H9 (cell line): ENCODE data around the gene GPR180. TPM values are rescaled to one million over a fixed set of nuclear protein-coding genes. Genes with fewer than 3 reads are reported as not detected.

Experiments
- DNase-seq: peaks from one replicate; pipeline ENCODE4 v3.0.0-alpha.2; 2017
- H2AFZ ChIP-seq: one replicate; pipeline ENCODE4 v1.6.1; 2013; ENCODE audit warnings: mild to moderate bottlenecking, low read length, control low read depth, moderate library complexity
- H2AK5ac ChIP-seq: 2 replicates; pipeline ENCODE4 v1.6.1; 2013; ENCODE audit warnings: low read length, control low read depth, mixed read lengths; ENCODE audit not compliant: insufficient read length
- H2BK120ac ChIP-seq: one replicate; pipeline ENCODE4 v1.6.1; 2013; ENCODE audit warnings: low read depth, mild to moderate bottlenecking, low read length, control low read depth, inconsistent platforms; ENCODE audit not compliant: poor library complexity, severe bottlenecking
- H2BK12ac ChIP-seq: 2 replicates; pipeline ENCODE4 v1.6.1; 2013; ENCODE audit warnings: low read length, control low read depth, mixed read lengths, low read depth; ENCODE audit not compliant: insufficient read length
- H2BK15ac ChIP-seq: 2 replicates; pipeline ENCODE4 v1.6.1; 2013; ENCODE audit warnings: low read depth, low read length, control low read depth
- H2BK20ac ChIP-seq: one replicate; pipeline ENCODE4 v1.6.1; 2013; ENCODE audit warnings: low read depth, mild to moderate bottlenecking, low read length, control low read depth, inconsistent platforms; ENCODE audit not compliant: poor library complexity, severe bottlenecking
- H2BK5ac ChIP-seq: 2 replicates; pipeline ENCODE4 v1.6.1; 2013; ENCODE audit warnings: low read length, control low read depth, mixed read lengths; ENCODE audit not compliant: insufficient read length
- H3K14ac ChIP-seq: 2 replicates; pipeline ENCODE4 v1.6.1; 2013; ENCODE audit warnings: low read length, control low read depth; ENCODE audit not compliant: insufficient read depth
- H3K18ac ChIP-seq: 2 replicates; pipeline ENCODE4 v1.6.1; 2013; ENCODE audit warnings: low read depth, mild to moderate bottlenecking, mixed read lengths, low read length, control low read depth; ENCODE audit not compliant: insufficient read length
- H3K23ac ChIP-seq: 2 replicates; pipeline ENCODE4 v1.6.1; 2013; ENCODE audit warnings: low read length, control low read depth, mixed read lengths, low read depth; ENCODE audit not compliant: insufficient read length
- H3K23me2 ChIP-seq: 2 replicates; pipeline ENCODE4 v1.6.1; 2013; ENCODE audit warnings: low read depth, mild to moderate bottlenecking, mixed read lengths, low read length, control low read depth; ENCODE audit not compliant: insufficient read length, poor library complexity, severe bottlenecking
- H3K27ac ChIP-seq: 2 replicates; pipeline ENCODE4 v1.5.1; 2013; ENCODE audit warnings: low read length, control low read depth, mixed read lengths, low read depth; ENCODE audit not compliant: insufficient read length
- H3K27me3 ChIP-seq: 2 replicates; pipeline ENCODE4 v1.6.1; 2013; ENCODE audit warnings: low read length, control low read depth, inconsistent platforms; ENCODE audit not compliant: insufficient read depth
- H3K4ac ChIP-seq: 2 replicates; pipeline ENCODE4 v1.6.1; 2013; ENCODE audit warnings: low read depth, mild to moderate bottlenecking, control low read depth, inconsistent platforms, low read length, moderate library complexity
- H3K4me1 ChIP-seq: 2 replicates; pipeline ENCODE4 v1.6.1; 2013; ENCODE audit warnings: low read length, control low read depth, inconsistent platforms; ENCODE audit not compliant: insufficient read depth
- H3K4me2 ChIP-seq: 2 replicates; pipeline ENCODE4 v1.6.1; 2013; ENCODE audit warnings: low read length, control low read depth, mixed read lengths; ENCODE audit not compliant: insufficient read length, insufficient read depth
- H3K56ac ChIP-seq: 2 replicates; pipeline ENCODE4 v1.6.1; 2013; ENCODE audit warnings: low read depth, mild to moderate bottlenecking, mixed read lengths, low read length, control low read depth; ENCODE audit not compliant: insufficient read length
- H3K79me1 ChIP-seq: 2 replicates; pipeline ENCODE4 v1.6.1; 2013; ENCODE audit warnings: low read depth, mild to moderate bottlenecking, moderate library complexity, low read length, control low read depth, inconsistent platforms; ENCODE audit not compliant: insufficient read depth, poor library complexity, severe bottlenecking
- H3K79me2 ChIP-seq: 2 replicates; pipeline ENCODE4 v1.6.1; 2013; ENCODE audit warnings: low read length, control low read depth, inconsistent platforms; ENCODE audit not compliant: insufficient read depth
- H3K9ac ChIP-seq: 2 replicates; pipeline ENCODE4 v1.6.1; 2013; ENCODE audit warnings: low read length, control low read depth, mixed read lengths; ENCODE audit not compliant: insufficient read length; ENCODE audit errors: extremely low read depth
- H3K9me3 ChIP-seq: one replicate; pipeline ENCODE4 v1.6.1; 2013; ENCODE audit warnings: low read depth, low read length, inconsistent platforms; ENCODE audit not compliant: control insufficient read depth
- H3T11ph ChIP-seq: one replicate; pipeline ENCODE4 v1.6.1; 2013; ENCODE audit warnings: mild to moderate bottlenecking, low read length, control low read depth, inconsistent platforms
- H4K20me1 ChIP-seq: one replicate; pipeline ENCODE4 v1.6.1; 2013; ENCODE audit not compliant: control insufficient read depth, insufficient read length, insufficient read depth
- H4K5ac ChIP-seq: 2 replicates; pipeline ENCODE4 v1.6.1; 2013; ENCODE audit warnings: low read depth, mild to moderate bottlenecking, mixed read lengths, low read length, control low read depth; ENCODE audit not compliant: insufficient read length
- H4K8ac ChIP-seq: replicated peaks from 2 replicates; pipeline ENCODE4 v1.6.1; 2013; ENCODE audit warnings: low read length, control low read depth, mixed read lengths, low read depth; ENCODE audit not compliant: insufficient read length
- H4K91ac ChIP-seq: 2 replicates; pipeline ENCODE4 v1.6.1; 2013; ENCODE audit warnings: low read depth, mild to moderate bottlenecking, moderate library complexity, mixed read lengths, low read length, control low read depth; ENCODE audit not compliant: insufficient read length
- H3K27ac Mint-ChIP-seq, 3 experiments: 2 replicates in 2 of 3; 3 replicates in 1 of 3; pipeline ENCODE4 v1.8.0; 2020 to 2021; ENCODE audit warnings: mixed read lengths in 3 of 3, mild to moderate bottlenecking in 1 of 3, moderate library complexity in 1 of 3
- H3K27me3 Mint-ChIP-seq: 2 replicates; pipeline ENCODE4 v1.8.0; 2021; ENCODE audit warnings: low read depth, mild to moderate bottlenecking, moderate library complexity, mixed read lengths
- H3K36me3 Mint-ChIP-seq, 3 experiments: 2 replicates in 2 of 3; 3 replicates in 1 of 3; pipeline ENCODE4 v1.8.0; 2020 to 2021; ENCODE audit warnings: low read depth in 3 of 3, mixed read lengths in 3 of 3; ENCODE audit not compliant: insufficient read depth in 1 of 3
- H3K4me1 Mint-ChIP-seq, 2 experiments: 2 replicates each; pipeline ENCODE4 v1.8.0; 2020; ENCODE audit warnings: mixed read lengths in 2 of 2
- H3K4me3 Mint-ChIP-seq, 2 experiments: 2 replicates in 1 of 2; 3 replicates in 1 of 2; pipeline ENCODE4 v1.8.0; 2020 to 2021; ENCODE audit warnings: mild to moderate bottlenecking in 2 of 2, mixed read lengths in 2 of 2, moderate library complexity in 1 of 2
- H3K9me3 Mint-ChIP-seq, 2 experiments: 2 replicates in 1 of 2; 3 replicates in 1 of 2; pipeline ENCODE4 v1.8.0; 2020; ENCODE audit warnings: mild to moderate bottlenecking in 2 of 2, mixed read lengths in 2 of 2, moderate library complexity in 1 of 2
- WGBS: extraction: QIAGEN DNeasy Blood & Tissue Kit; methylation state at CpG from one replicate; pipeline ENCODE4 v1.1.7; 2013; ENCODE audit warnings: missing lambda C conversion rate, low lambda C conversion rate, mixed read lengths; ENCODE audit not compliant: insufficient read length; ENCODE audit errors: extremely low coverage; 5-methylcytosine and 5-hydroxymethylcytosine counted together
- total RNA-seq: library from RNA; stranded (reverse); gene quantifications from 2 replicates; pipeline ENCODE4 v1.2.1, GENCODE V29; 2021
- TF ChIP-seq, protein P1 (sequence below): fragments of 200-600 bp; sonication (generic); conservative IDR thresholded peaks from 3 replicates; pipeline ENCODE4 v1.8.0; 2021; ENCODE audit warnings: antibody characterized with exemption, mild to moderate bottlenecking

The GPR180 gene
- total RNA-seq, 1 experiment from 2014 or later = 5.1 TPM

- no peak overlapping the region for H2AFZ ChIP-seq
- H3K9ac ChIP-seq = no peak overlapping the region
- H3K4me3 Mint-ChIP-seq = no peak overlapping the region
- H3K4me1 ChIP-seq = peaks cover 6% of the 10 kb centered on the region; the same call in 1 of the 2 replicates
- H3K4ac ChIP-seq = no peak overlapping the region
- H4K8ac ChIP-seq = no peak overlapping the region
- TF ChIP-seq, protein P1, sequence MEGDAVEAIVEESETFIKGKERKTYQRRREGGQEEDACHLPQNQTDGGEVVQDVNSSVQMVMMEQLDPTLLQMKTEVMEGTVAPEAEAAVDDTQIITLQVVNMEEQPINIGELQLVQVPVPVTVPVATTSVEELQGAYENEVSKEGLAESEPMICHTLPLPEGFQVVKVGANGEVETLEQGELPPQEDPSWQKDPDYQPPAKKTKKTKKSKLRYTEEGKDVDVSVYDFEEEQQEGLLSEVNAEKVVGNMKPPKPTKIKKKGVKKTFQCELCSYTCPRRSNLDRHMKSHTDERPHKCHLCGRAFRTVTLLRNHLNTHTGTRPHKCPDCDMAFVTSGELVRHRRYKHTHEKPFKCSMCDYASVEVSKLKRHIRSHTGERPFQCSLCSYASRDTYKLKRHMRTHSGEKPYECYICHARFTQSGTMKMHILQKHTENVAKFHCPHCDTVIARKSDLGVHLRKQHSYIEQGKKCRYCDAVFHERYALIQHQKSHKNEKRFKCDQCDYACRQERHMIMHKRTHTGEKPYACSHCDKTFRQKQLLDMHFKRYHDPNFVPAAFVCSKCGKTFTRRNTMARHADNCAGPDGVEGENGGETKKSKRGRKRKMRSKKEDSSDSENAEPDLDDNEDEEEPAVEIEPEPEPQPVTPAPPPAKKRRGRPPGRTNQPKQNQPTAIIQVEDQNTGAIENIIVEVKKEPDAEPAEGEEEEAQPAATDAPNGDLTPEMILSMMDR = peak; percentile 68
- WGBS = no CpG with 5 or more reads among the region's 6 CpGs
- no peak overlapping the region for H2BK12ac ChIP-seq
- H3K79me1 ChIP-seq = no peaks in the 10 kb centered on the region
- H3K9me3 Mint-ChIP-seq = peaks cover 5% of the 10 kb centered on the region in 2 experiments; a peak in 3 of 5 replicates
- H2BK5ac ChIP-seq = no peak overlapping the region
- no peak overlapping the region for H2BK20ac ChIP-seq
- no peaks in the 10 kb centered on the region for H4K20me1 ChIP-seq
- H3K23me2 ChIP-seq = no peaks in the 10 kb centered on the region
- no peaks in the 10 kb centered on the region; the same call in 1 of the 2 replicates for H3K27me3 Mint-ChIP-seq
- no peak overlapping the region for H3K14ac ChIP-seq
- H3K56ac ChIP-seq = no peak overlapping the region
- no peak overlapping the region for H3K4me2 ChIP-seq
- H3K27ac Mint-ChIP-seq = no peak overlapping the region
- no peaks in the 10 kb centered on the region for H3K79me2 ChIP-seq
- no peak overlapping the region for H3K18ac ChIP-seq
- H2AK5ac ChIP-seq = no peak overlapping the region
- no peak overlapping the region for H3K23ac ChIP-seq
- H2BK120ac ChIP-seq = no peak overlapping the region
- no peak overlapping the region for H4K91ac ChIP-seq
- no peak overlapping the region for H4K5ac ChIP-seq
- H3K9me3 ChIP-seq = no peaks in the 10 kb centered on the region
- DNase-seq = no peak
- H3K36me3 Mint-ChIP-seq = peaks cover 0 to 4% (median 3%) of the 10 kb centered on the region in 3 experiments; a peak in 2 of 7 replicates
- no peak overlapping the region for H3T11ph ChIP-seq
- H2BK15ac ChIP-seq = no peak overlapping the region
- H3K27ac ChIP-seq = no peak overlapping the region
- H3K4me1 Mint-ChIP-seq = peaks cover 40 to 44% of the 10 kb centered on the region in 2 experiments
- no peaks in the 10 kb centered on the region for H3K27me3 ChIP-seq
These were observed 59.2 kb downstream of the GPR180 start for GRCh38 chr13:94660695-94661326.
